ENCODE results near the gene ARL6. TPM values are rescaled to one million over a fixed set of nuclear protein-coding genes. Genes with fewer than 3 reads are reported as not detected.

Gene ARL6
- total RNA-seq, 6 experiments from 2014 or later: 5.6 to 8.3 (median 7.2) TPM

GRCh38 chr3:97738761-97739160 is 25.8 kb upstream of the ARL6 start:
- H3K4me1 Mint-ChIP-seq (ENCODE audit: low read depth): no peaks in the 10 kb centered on the region
- no peaks in the 10 kb centered on the region for H3K27me3 Mint-ChIP-seq (ENCODE audit: insufficient read depth)
- DNase-seq: no peak
- H3K9me3 Mint-ChIP-seq: no peaks in the 10 kb centered on the region
- no peaks in the 10 kb centered on the region for H3K36me3 Mint-ChIP-seq (ENCODE audit: low read depth)
- TF ChIP-seq CTCF (IDR thresholded peaks at IDR 0.05): no peak
- no peak overlapping the region for H3K4me3 Mint-ChIP-seq
- H3K27ac Mint-ChIP-seq: no peak overlapping the region

- no peaks in the 10 kb centered on the region for H3K9me3 Mint-ChIP-seq
- no peak for TF ChIP-seq CTCF (IDR thresholded peaks at IDR 0.05)
- no peak overlapping the region for H3K27ac Mint-ChIP-seq
These were observed 22.5 kb upstream of the ARL6 start for GRCh38 chr3:97742036-97742435.

DNA sequence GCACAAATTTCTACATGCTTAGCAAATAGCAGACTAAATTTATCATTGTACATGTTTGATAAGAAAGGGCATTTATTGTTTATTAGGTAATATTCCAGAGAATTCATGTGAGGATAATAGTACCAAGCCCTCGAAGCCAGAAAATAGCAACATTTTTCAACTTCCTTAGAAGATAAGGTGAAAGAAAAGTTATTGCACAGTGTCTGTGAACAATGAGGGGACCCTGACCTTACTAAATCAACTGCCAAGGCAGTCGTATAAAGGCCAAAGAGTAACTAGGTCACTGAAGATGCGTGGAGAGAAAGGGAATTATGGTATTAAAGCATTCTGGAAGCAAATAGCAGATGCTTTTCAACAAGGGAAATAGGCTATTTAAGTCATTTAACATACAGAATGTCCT is 20.3 kb upstream of the ARL6 start:
- H3K9me3 Mint-ChIP-seq: no peaks in the 10 kb centered on the region
- H3K27me3 Mint-ChIP-seq (ENCODE audit: insufficient read depth): peaks cover 2% of the 10 kb centered on the region; the same call in 1 of the 2 replicates
- TF ChIP-seq CTCF (IDR thresholded peaks at IDR 0.05): no peak
- no peaks in the 10 kb centered on the region for H3K36me3 Mint-ChIP-seq (ENCODE audit: low read depth)
- no peak overlapping the region for H3K27ac Mint-ChIP-seq
- no peak for DNase-seq
- no peak overlapping the region for H3K4me3 Mint-ChIP-seq
- no peaks in the 10 kb centered on the region for H3K4me1 Mint-ChIP-seq (ENCODE audit: low read depth)

More at GRCh38 chr3:97742036-97742435, 22.5 kb upstream of the ARL6 start:
- Mint-ChIP-seq H3K4me1 (ENCODE audit: low read depth) (no peaks in the 10 kb centered on the region), H3K4me3 (no peak overlapping the region), H3K27me3 (ENCODE audit: insufficient read depth) (peaks cover 2% of the 10 kb centered on the region; the same call in 1 of the 2 replicates), H3K36me3 (ENCODE audit: low read depth) (no peaks in the 10 kb centered on the region)
- DNase-seq: no peak

- Mint-ChIP-seq H3K4me3 (peak overlapping the region; percentile 91), H3K36me3 (ENCODE audit: low read depth) (0 out of 2 replicates have a peak, but pooled peaks cover 4% of the 10 kb centered on the region), H3K9me3 (no peaks in the 10 kb centered on the region), H3K27me3 (ENCODE audit: insufficient read depth) (no peaks in the 10 kb centered on the region), H3K27ac (peak overlapping the region; percentile 95), H3K4me1 (ENCODE audit: low read depth) (peaks cover 29% of the 10 kb centered on the region)
- TF ChIP-seq CTCF (IDR thresholded peaks at IDR 0.05): no peak
- no peak for DNase-seq
These were observed 762 bp upstream of the ARL6 start for GRCh38 chr3:97763586-97764406.

DNA sequence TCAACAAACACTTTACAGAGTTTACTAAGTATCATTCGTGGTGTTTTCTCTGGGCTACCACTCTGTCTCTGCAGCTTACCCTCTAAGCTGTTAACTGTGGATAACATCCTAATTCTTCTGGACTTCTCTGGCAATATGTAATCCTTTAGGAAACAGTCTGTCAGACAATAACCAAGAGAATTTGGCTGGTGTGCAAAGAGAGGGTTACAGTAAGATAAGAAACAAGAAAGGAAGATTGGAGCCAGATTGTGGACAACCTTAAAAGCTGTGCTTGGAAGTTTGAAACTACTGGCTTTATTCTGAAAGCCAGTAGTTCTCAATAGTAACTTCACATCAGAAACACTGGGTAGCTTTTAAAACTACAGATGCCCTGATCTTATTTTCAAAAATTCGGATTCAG is 778 bp downstream of the ARL6 start:
- no peak for DNase-seq
- H3K36me3 Mint-ChIP-seq (ENCODE audit: low read depth): peaks cover 14% of the 10 kb centered on the region
- peak overlapping the region; percentile 91 for H3K4me3 Mint-ChIP-seq
- H3K27ac Mint-ChIP-seq: peak overlapping the region; percentile 95
- peaks cover 29% of the 10 kb centered on the region for H3K4me1 Mint-ChIP-seq (ENCODE audit: low read depth)
- H3K27me3 Mint-ChIP-seq (ENCODE audit: insufficient read depth): no peaks in the 10 kb centered on the region
- no peaks in the 10 kb centered on the region for H3K9me3 Mint-ChIP-seq
- no peak for TF ChIP-seq CTCF (IDR thresholded peaks at IDR 0.05)

Measured in HFFc6 (cell line).